OCI-LY3 (cell line): ENCODE measurements around the gene KHSRP.

Source experiments
- EZH2phosphoT487 ChIP-seq: fragments of 200-600 bp; shearing (Covaris generic); IDR thresholded peaks from 2 replicates; pipeline ENCODE4 v1.6.1; 2018; ENCODE audit warnings: antibody characterized with exemption, mixed run types, low read depth
- TF ChIP-seq, protein P1 (sequence below): fragments of 200-600, 300-600 bp; sonication (generic); IDR thresholded peaks from 2 replicates; pipeline ENCODE4 v1.5.1; 2014; ENCODE audit warnings: antibody characterized with exemption, low read length, low read depth

DNA sequence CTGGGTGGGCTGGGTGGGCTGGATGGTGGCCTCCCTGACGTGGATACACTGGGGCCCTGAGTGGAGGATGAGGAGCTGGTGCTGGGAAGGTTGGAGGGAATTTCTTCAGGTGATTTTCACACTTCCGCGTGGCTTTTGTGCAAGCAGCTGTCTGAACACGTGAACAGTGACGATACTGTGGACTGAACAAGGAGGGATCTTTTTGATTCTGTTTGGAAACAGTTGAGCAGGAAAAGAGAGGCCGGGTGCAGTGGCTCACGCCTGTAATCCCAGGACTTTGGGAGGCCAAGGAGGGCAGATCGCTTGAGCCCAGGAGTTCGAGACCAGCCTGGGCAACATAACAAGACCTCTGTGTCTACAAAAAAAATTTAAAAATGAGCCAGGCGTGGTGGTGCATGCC lies 22.6 kb downstream of the KHSRP start:
- TF ChIP-seq, protein P1, sequence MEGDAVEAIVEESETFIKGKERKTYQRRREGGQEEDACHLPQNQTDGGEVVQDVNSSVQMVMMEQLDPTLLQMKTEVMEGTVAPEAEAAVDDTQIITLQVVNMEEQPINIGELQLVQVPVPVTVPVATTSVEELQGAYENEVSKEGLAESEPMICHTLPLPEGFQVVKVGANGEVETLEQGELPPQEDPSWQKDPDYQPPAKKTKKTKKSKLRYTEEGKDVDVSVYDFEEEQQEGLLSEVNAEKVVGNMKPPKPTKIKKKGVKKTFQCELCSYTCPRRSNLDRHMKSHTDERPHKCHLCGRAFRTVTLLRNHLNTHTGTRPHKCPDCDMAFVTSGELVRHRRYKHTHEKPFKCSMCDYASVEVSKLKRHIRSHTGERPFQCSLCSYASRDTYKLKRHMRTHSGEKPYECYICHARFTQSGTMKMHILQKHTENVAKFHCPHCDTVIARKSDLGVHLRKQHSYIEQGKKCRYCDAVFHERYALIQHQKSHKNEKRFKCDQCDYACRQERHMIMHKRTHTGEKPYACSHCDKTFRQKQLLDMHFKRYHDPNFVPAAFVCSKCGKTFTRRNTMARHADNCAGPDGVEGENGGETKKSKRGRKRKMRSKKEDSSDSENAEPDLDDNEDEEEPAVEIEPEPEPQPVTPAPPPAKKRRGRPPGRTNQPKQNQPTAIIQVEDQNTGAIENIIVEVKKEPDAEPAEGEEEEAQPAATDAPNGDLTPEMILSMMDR = no peak
- no peak for TF ChIP-seq EZH2phosphoT487
